Activated CD8-positive, alpha-beta T cell treated with anti-CD3 and anti-CD28 coated beads for 36 hours (primary cell): ENCODE data around the gene CFAP65. TPM values are rescaled to one million over a fixed set of nuclear protein-coding genes. Genes with fewer than 3 reads are reported as not detected.

Experiments used
- ATAC-seq: fragments of 200-7000 bp; cut with Tn5 transposase; one replicate; pipeline ENCODE4 v1.10.0; 2021; ENCODE audit warnings: mild to moderate bottlenecking, moderate library complexity
- CTCF ChIA-PET: fragments of 350-600 bp; sonication (Branson Sonifier 250); formaldehyde crosslinking; loops from one replicate; lab custom pipeline; 2021; ENCODE audit warnings: antibody characterized with exemption; lab: Charles Lee
- POLR2A ChIA-PET: fragments of 350-600 bp; sonication (Branson Sonifier 250); formaldehyde crosslinking; loops from one replicate; lab custom pipeline; 2021; ENCODE audit warnings: antibody characterized with exemption; lab: Charles Lee
- DNase-seq: peaks from one replicate; pipeline ENCODE4 v3.0.0-alpha.2; 2020
- H3K27ac Mint-ChIP-seq: one replicate; pipeline ENCODE4 v1.8.0; 2021; ENCODE audit warnings: mild to moderate bottlenecking, mixed read lengths
- H3K27me3 Mint-ChIP-seq: one replicate; pipeline ENCODE4 v1.8.0; 2021; ENCODE audit warnings: mixed read lengths
- H3K36me3 Mint-ChIP-seq: one replicate; pipeline ENCODE4 v1.8.0; 2021; ENCODE audit warnings: low read depth, mixed read lengths
- H3K4me1 Mint-ChIP-seq: one replicate; pipeline ENCODE4 v1.8.0; 2021; ENCODE audit warnings: low read depth, mixed read lengths
- H3K4me3 Mint-ChIP-seq: one replicate; pipeline ENCODE4 v1.8.0; 2021; ENCODE audit warnings: mild to moderate bottlenecking, moderate library complexity, mixed read lengths
- H3K9me3 Mint-ChIP-seq: one replicate; pipeline ENCODE4 v1.8.0; 2021; ENCODE audit warnings: mixed read lengths
- CTCF ChIP-seq: fragments of 200-600 bp; IDR thresholded peaks from one replicate; pipeline ENCODE4 v1.8.0; 2022; ENCODE audit warnings: antibody characterized with exemption, mild to moderate bottlenecking
- intact Hi-C: fragments of 100-400 bp; cut with micrococcal nuclease; formaldehyde crosslinking; loops from one replicate; pipeline ENCODE4 v1.10.0; 2022
- total RNA-seq, 2 experiments: library from RNA; stranded (reverse); gene quantifications; one replicate each; pipeline ENCODE4 v1.2.3, GENCODE V29; 2021

Gene CFAP65
- total RNA-seq, 2 experiments from 2014 or later, result not detected

DNA sequence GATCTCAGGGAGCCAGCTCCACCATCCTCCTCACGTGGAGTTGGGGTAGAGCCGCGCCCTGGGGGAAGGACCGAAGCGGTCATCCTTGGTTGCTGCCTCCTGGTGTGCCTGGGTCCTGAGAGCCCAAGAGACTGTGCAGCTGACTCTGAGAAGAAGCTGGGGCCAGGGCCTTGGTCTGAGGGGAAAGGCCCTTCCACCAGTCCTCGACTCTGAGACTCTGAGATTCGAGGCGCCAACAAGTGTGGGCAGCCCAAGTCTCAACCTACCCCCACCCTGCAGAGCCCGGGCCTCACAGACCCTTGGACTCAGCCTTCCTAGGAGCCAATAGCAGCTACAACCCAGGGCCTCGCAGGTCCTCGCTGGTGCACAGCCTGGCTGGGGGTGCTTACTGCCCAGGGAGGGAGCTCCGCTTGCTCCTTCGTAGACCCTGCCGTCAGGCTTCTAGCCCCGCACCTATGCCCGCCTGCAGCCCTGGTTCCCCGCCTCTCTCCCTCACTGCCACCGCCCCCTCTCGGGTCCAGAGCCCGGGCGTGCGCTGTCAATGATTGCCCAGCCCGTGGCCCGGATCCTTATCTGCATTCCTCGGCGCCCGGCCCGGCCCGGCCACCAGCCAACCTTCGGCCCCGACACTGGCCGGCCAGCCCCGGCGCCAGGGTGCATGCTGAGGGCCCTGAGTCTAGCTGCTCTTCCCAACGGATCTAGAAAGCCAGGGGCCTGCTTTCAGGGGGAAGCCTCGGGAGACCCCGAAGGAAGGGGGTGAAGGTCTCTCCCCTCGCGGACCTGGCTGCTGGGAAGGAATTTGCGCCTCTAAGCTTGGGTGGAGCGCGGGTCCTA, 17.4 kb upstream of the CFAP65 start:
- ChIA-PET CTCF (interaction anchor here (0.6 to 24.1 kb wide), 57 partner anchors 10 to 307 kb away, joined by 3 to 431 read pairs (median 4); partner anchors contain the start of genes CNPPD1, NHEJ1 and SLC23A3), POLR2A (interaction anchor here (0.7 kb wide), 1 partner anchor 70 kb away, joined by 3 read pairs; no protein-coding TSS in a partner anchor)
- Mint-ChIP-seq H3K4me1 (peaks cover 19% of the 10 kb centered on the region), H3K9me3 (no peaks in the 10 kb centered on the region), H3K27ac (no peak overlapping the region), H3K4me3 (no peak overlapping the region), H3K27me3 (peaks cover 62% of the 10 kb centered on the region), H3K36me3 (no peaks in the 10 kb centered on the region)
- no peak for DNase-seq
- no peak for ATAC-seq
- intact Hi-C loops, result loop anchor here (2.0 to 10.0 kb wide), 2 partner anchors 60 to 246 kb away; partner anchors contain the start of gene PTPRN
- no peak for TF ChIP-seq CTCF

GRCh38 chr2:219057709-219058540, 16.6 kb upstream of the CFAP65 start:
- peak; percentile 97 for TF ChIP-seq CTCF
- DNase-seq (peak; percentile 84), ATAC-seq (peak; percentile 97)
- no peaks in the 10 kb centered on the region for H3K9me3 Mint-ChIP-seq
- peak overlapping the region; percentile 36 for H3K4me3 Mint-ChIP-seq
- no peak overlapping the region for H3K27ac Mint-ChIP-seq
- POLR2A ChIA-PET, result interaction anchor here (0.5 to 1.0 kb wide), 4 partner anchors 11 to 309 kb away, joined by 3 read pairs; no protein-coding TSS in a partner anchor
- peaks cover 19% of the 10 kb centered on the region for H3K4me1 Mint-ChIP-seq
- CTCF ChIA-PET, result interaction anchor here (0.6 to 24.1 kb wide), 59 partner anchors 9 to 308 kb away, joined by 3 to 431 read pairs (median 4); partner anchors contain the start of genes CNPPD1, NHEJ1 and SLC23A3
- no peaks in the 10 kb centered on the region for H3K36me3 Mint-ChIP-seq
- H3K27me3 Mint-ChIP-seq, result peaks cover 60% of the 10 kb centered on the region
- intact Hi-C loops, result loop anchor here (2.0 to 10.0 kb wide), 3 partner anchors 61 to 247 kb away; partner anchors contain the start of gene PTPRN

- ChIA-PET CTCF (interaction anchor here (0.7 to 24.1 kb wide), 26 partner anchors 8 to 244 kb away, joined by 3 to 431 read pairs (median 5); partner anchors contain the start of gene NHEJ1), POLR2A (interaction anchor here (0.8 to 1.0 kb wide), 2 partner anchors 10 to 102 kb away, joined by 3 read pairs; no protein-coding TSS in a partner anchor)
- Mint-ChIP-seq H3K4me1 (peaks cover 19% of the 10 kb centered on the region), H3K27ac (no peak overlapping the region), H3K4me3 (no peak overlapping the region), H3K27me3 (peaks cover 52% of the 10 kb centered on the region), H3K9me3 (no peaks in the 10 kb centered on the region), H3K36me3 (no peaks in the 10 kb centered on the region)
- no peak for TF ChIP-seq CTCF
- no peak for DNase-seq
- ATAC-seq, result no peak
- intact Hi-C loops, result loop anchor here (2.0 to 10.0 kb wide), 2 partner anchors 98 to 248 kb away; partner anchors contain the start of gene PTPRN
Observed at GRCh38 chr2:219056896-219057708, 15.8 kb upstream of the CFAP65 start.

DNA sequence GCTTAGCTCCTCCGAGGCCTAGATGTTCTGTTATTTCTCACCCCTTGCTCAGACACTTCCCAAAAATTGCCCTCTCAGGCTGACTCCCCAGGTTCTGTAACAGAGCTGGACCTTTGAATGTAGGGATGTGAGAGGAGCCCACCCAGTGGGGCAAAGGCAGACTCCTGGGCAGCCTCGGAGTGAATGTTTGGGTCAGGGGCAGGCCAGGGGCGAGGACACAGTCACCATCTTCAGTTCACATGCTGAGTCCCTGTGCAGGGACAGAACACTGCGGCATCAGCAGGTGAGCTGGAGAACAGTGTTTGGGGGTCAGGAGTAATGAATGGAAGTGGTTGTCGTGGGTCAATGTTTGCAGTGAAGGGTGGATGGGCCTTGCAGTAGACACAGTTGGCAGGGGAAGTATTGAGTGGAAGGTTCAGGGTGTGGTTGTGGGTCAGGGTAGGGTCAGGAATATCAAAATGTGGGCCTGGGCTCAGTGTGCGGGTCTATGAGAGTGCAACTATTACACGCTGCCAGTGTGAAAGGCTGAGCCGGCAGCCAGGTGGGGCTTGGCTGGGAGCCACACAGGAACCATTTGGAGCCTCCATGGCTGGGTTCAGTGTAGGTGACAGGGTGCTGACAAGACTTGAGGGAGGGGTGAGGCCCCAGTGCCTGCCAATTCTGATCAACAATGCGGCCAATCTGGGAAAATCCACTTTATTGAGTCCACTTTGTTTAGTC, 15.0 kb upstream of the CFAP65 start:
- Mint-ChIP-seq H3K4me1 (peaks cover 18% of the 10 kb centered on the region), H3K4me3 (no peak overlapping the region), H3K36me3 (no peaks in the 10 kb centered on the region), H3K27me3 (peaks cover 46% of the 10 kb centered on the region), H3K27ac (no peak overlapping the region), H3K9me3 (no peaks in the 10 kb centered on the region)
- TF ChIP-seq CTCF, result no peak
- intact Hi-C loops, result loop anchor here (2.0 to 10.0 kb wide), 2 partner anchors 98 to 248 kb away; partner anchors contain the start of gene PTPRN
- DNase-seq (no peak), ATAC-seq (no peak)
- POLR2A ChIA-PET, result no interaction called here
- CTCF ChIA-PET, result interaction anchor here (1.0 to 24.1 kb wide), 8 partner anchors 16 to 99 kb away, joined by 3 to 431 read pairs (median 8); partner anchors contain the start of gene NHEJ1
